Heart left ventricle (tissue), 13 donors: ENCODE results near the gene ILDR1.

Experiments
- CTCF ChIP-seq, 12 donors: fragments of 200-600 bp; sonication (generic) in 4 of 12; IDR thresholded peaks; one replicate each; pipeline versions ENCODE4 v1.5.0 to v1.8.0; 2018 to 2022; ENCODE audit warnings: antibody characterized with exemption in 12 of 12, mild to moderate bottlenecking in 5 of 12
- POLR2A ChIP-seq, 2 donors: fragments of 450-650 bp; IDR thresholded peaks; one replicate each; pipeline ENCODE4 v1.6.1; 2017; ENCODE audit warnings: antibody characterized with exemption in 2 of 2, mild to moderate bottlenecking in 2 of 2, moderate library complexity in 2 of 2
- donor health status: ischemic (EF 13 %, LVEDD 7.1; RV severe dilation, severe dysfunction).
- donor health status: DM: no; HTN: yes; CAD: no.
- donor health status: DM: no; HTN: no; CAD: no.
- donor health status: ischemic (EF 25% LVEDD 6.9; RV normal size, moderate dysfunction).
- donor health status: ischemic (EF 25% LVEDD 5.7; RV mildly dilated, moderate dysfunction).
- donor health status: ischemic (EF 35%, LVEDD 5.7; RV mildly dilated, moderate dysfunction).
- donor health status: nonischemic (EF 11% LVEDD 7.7; RV severe dilation, severe dysfunction).
- donor health status: DM: yes; HTN: yes; CAD: no.
- donor health status: PGD.
- donor health status: ischemic (EF 29% LVEDD 5.4; RV normal size, mild dysfunction).
- donor health status: nonischemic (EF 23%, LVEDD 6.1; RV moderate dilation, normal function).

- no peak for TF ChIP-seq CTCF (IDR thresholded peaks at IDR 0.05)
- no peak for TF ChIP-seq POLR2A (IDR thresholded peaks at IDR 0.05)
These were observed 42.8 kb downstream of the ILDR1 start for GRCh38 chr3:121979246-121979645.
